Glomerular visceral epithelial cell (primary cell): ENCODE results near the gene KLHL1.
A peak's percentile ranks its signal among the peaks of the same experiment; 100 is the strongest.

ENCODE experiments used
- DNase-seq: peaks from one replicate; pipeline ENCODE4 v3.0.0-alpha.2; 2016; ENCODE audit errors: extremely low spot score

Gene KLHL1

GRCh38 chr13:69683921-69684686 is 424.1 kb downstream of the KLHL1 start:
- DNase-seq, result peak; percentile 22

- no peak for DNase-seq
Measured at GRCh38 chr13:69681722-69682121, 426.5 kb downstream of the KLHL1 start.

GRCh38 chr13:69677343-69677742 is 430.9 kb downstream of the KLHL1 start:
- DNase-seq, result no peak

- DNase-seq, result no peak
Measured at GRCh38 chr13:69676286-69676685, 432.0 kb downstream of the KLHL1 start.

- DNase-seq, result no peak
Measured at GRCh38 chr13:69660155-69660554, 448.1 kb downstream of the KLHL1 start.

GRCh38 chr13:69657676-69658075 is 450.6 kb downstream of the KLHL1 start:
- no peak for DNase-seq

GRCh38 chr13:69654392-69654791 is 453.9 kb downstream of the KLHL1 start:
- DNase-seq, result no peak
